HepG2 (cell line): ENCODE results near the gene SLC25A47. TPM values are rescaled to one million over a fixed set of nuclear protein-coding genes. Genes with fewer than 3 reads are reported as not detected.

ENCODE experiments used
- GMEB1 ChIP-seq: sonication (generic); formaldehyde crosslinking; IDR thresholded peaks from 2 replicates; pipeline ENCODE4 v1.5.1; 2020; ENCODE audit warnings: missing genetic modification reagents, mild to moderate bottlenecking, borderline replicate concordance
- HES4 ChIP-seq: sonication (generic); formaldehyde crosslinking; IDR thresholded peaks from 2 replicates; pipeline ENCODE4 v1.9.0; 2021; ENCODE audit warnings: mild to moderate bottlenecking, missing genetic modification reagents, borderline replicate concordance
- IRF2 ChIP-seq: IDR thresholded peaks from 2 replicates; pipeline ENCODE4 v1.6.1; 2018; ENCODE audit warnings: missing genetic modification reagents, missing compliant biosample characterization
- IRF9 ChIP-seq: sonication (generic); formaldehyde crosslinking; IDR thresholded peaks from 2 replicates; pipeline ENCODE4 v1.8.0; 2022; ENCODE audit warnings: missing genetic modification reagents, mild to moderate bottlenecking, borderline replicate concordance
- JUND ChIP-seq: sonication (generic); formaldehyde crosslinking; IDR thresholded peaks from 2 replicates; pipeline ENCODE4 v1.8.0; 2022; ENCODE audit warnings: mild to moderate bottlenecking, missing genetic modification reagents
- MTF1 ChIP-seq: sonication (generic); formaldehyde crosslinking; IDR thresholded peaks from 2 replicates; pipeline ENCODE4 v1.5.0; 2020; ENCODE audit warnings: missing genetic modification reagents
- MYNN ChIP-seq: sonication (generic); formaldehyde crosslinking; IDR thresholded peaks from 2 replicates; pipeline ENCODE4 v1.4.0; 2020; ENCODE audit warnings: mild to moderate bottlenecking, low read depth, missing genetic modification reagents
- RFX5 ChIP-seq: IDR thresholded peaks from 2 replicates; pipeline ENCODE4 v1.6.1; 2011; ENCODE audit warnings: low read depth, low read length, improper control_type of control experiment
- RXRB ChIP-seq: IDR thresholded peaks from 2 replicates; pipeline ENCODE4 v1.6.1; 2016; ENCODE audit warnings: borderline replicate concordance, missing genetic modification reagents, missing compliant biosample characterization
- SNAPC2 ChIP-seq: sonication (generic); formaldehyde crosslinking; IDR thresholded peaks from 2 replicates; pipeline ENCODE4 v1.8.1; 2022; ENCODE audit warnings: mild to moderate bottlenecking, missing genetic modification reagents
- ZBTB10 ChIP-seq: sonication (generic); formaldehyde crosslinking; IDR thresholded peaks from 2 replicates; pipeline ENCODE4 v1.4.0; 2020; ENCODE audit warnings: missing genetic modification reagents, borderline replicate concordance
- ZBTB34 ChIP-seq: sonication (generic); formaldehyde crosslinking; IDR thresholded peaks from 2 replicates; pipeline ENCODE4 v1.8.0; 2022; ENCODE audit warnings: mild to moderate bottlenecking, missing genetic modification reagents
- ZEB1 ChIP-seq: IDR thresholded peaks from 2 replicates; pipeline ENCODE4 v1.6.1; 2012; ENCODE audit warnings: mild to moderate bottlenecking, low read depth, inconsistent platforms; ENCODE audit not compliant: insufficient replicate concordance
- ZNF510 ChIP-seq: sonication (generic); formaldehyde crosslinking; IDR thresholded peaks from 2 replicates; pipeline ENCODE4 v1.4.0; 2020; ENCODE audit warnings: low read depth, mild to moderate bottlenecking, missing genetic modification reagents
- ZNF639 ChIP-seq: conservative IDR thresholded peaks from 2 replicates; pipeline ENCODE4 v1.6.1; 2018; ENCODE audit warnings: missing genetic modification reagents
- ZNF746 ChIP-seq: sonication (generic); formaldehyde crosslinking; IDR thresholded peaks from 2 replicates; pipeline ENCODE4 v1.8.0; 2022; ENCODE audit warnings: mild to moderate bottlenecking, missing genetic modification reagents
- polyA plus RNA-seq, 8 experiments: library from polyadenylated mRNA; depleted of rRNA in 3 of 8; stranded (reverse) in 7 of 8; unstranded in 1 of 8; fragments of >200 nt; fragmentation: Illumina TruSeq in 4 of 8; extraction: Trizol in 4 of 8; gene quantifications; 2 replicates each; pipeline versions ENCODE4 v1.2.1 to v1.2.3, GENCODE V29; 2011 to 2016; ENCODE audit warnings: low read depth in 4 of 8, missing spikeins in 1 of 8, mixed read lengths in 1 of 8; ENCODE audit not compliant: insufficient read depth in 1 of 8
- total RNA-seq, 5 experiments: library from RNA; depleted of rRNA; stranded (reverse); fragments of >200 nt; fragmentation: Illumina TruSeq; extraction: Trizol; gene quantifications; 2 replicates each; pipeline ENCODE4 v1.2.3, GENCODE V29; 2016; ENCODE audit warnings: low read depth in 1 of 5

The SLC25A47 gene
- total and polyA plus RNA-seq, 2 of the 13 experiments (the other 11 are each of a cell fraction or from before 2014, with no cell fraction given): 1.0 to 1.7 TPM

- TF ChIP-seq IRF9 (CRISPR knock-in tag) (no peak; the same call in 1 of the 2 replicates), RXRB (no peak), RFX5 (no peak), JUND (CRISPR knock-in tag) (no peak), ZNF639 (CRISPR knock-in tag) (no peak), MYNN (CRISPR knock-in tag) (no peak), MTF1 (CRISPR knock-in tag) (no peak), ZNF746 (CRISPR knock-in tag) (no peak), ZNF510 (no peak), ZEB1 (peak; percentile 57), SNAPC2 (peak; percentile 94), HES4 (CRISPR knock-in tag) (peak; percentile 13; the same call in 1 of the 2 replicates), GMEB1 (0 out of 2 replicates have a peak, but pooled peaks have one; percentile 29), IRF2 (0 out of 2 replicates have a peak, but pooled peaks have one; percentile 40), ZBTB10 (CRISPR knock-in tag) (0 out of 2 replicates have a peak, but pooled peaks have one; percentile 33), ZBTB34 (CRISPR knock-in tag) (no peak)
Measured at GRCh38 chr14:100328495-100329163, 5.5 kb downstream of the SLC25A47 start (continued).
